Colon (tissue), 2 donors: ENCODE results near the gene INCA1.
"Not testable (repeated sequence)": the region's sequence is repeated elsewhere in the genome, so short reads cannot be mapped to it uniquely, and the experiment has no call there.

Experiments used
- FAIRE-seq: peaks from 2 replicates; lab custom pipeline; 2012; peaks lifted over from hg19 to GRCh38; lab: Jason Lieb, UNC
- donor health status: control.
- donor health status: control.

Gene INCA1

GRCh38 chr17:4997302-4998026 is at the start of gene INCA1, which contains the start of gene KIF1C:
Gene INCA1, minus strand, starts transcription at chr17:4997522. Its CDS starts 3,085 bp downstream, at chr17:4994437.
Gene KIF1C, plus strand, starts transcription at chr17:4997950. Its CDS starts 2,297 bp downstream, at chr17:5000247.
- no peak for FAIRE-seq

DNA sequence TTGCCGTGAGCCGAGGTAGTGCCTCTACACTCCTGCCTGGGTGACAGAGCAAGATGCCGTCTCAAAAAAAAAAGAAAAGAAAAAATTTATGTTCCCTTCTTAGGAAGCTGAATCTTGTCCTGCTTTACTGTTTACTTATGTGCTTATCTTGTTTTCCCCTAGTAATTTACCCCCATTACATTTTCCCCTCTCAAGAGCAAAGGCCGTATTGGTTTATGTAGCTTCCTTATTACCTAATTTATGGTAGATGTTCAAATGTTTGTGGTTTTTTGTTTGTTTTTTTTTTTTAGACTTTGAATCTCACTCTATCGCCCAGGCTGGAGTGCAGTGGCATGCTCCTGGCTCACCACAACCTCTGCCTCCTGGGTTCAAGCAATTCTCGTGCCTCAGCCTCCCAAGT is 48.2 kb upstream of the INCA1 start:
- no peak for FAIRE-seq

GRCh38 chr17:5044630-5045029 is 47.3 kb upstream of the INCA1 start:
- FAIRE-seq = no peak

DNA sequence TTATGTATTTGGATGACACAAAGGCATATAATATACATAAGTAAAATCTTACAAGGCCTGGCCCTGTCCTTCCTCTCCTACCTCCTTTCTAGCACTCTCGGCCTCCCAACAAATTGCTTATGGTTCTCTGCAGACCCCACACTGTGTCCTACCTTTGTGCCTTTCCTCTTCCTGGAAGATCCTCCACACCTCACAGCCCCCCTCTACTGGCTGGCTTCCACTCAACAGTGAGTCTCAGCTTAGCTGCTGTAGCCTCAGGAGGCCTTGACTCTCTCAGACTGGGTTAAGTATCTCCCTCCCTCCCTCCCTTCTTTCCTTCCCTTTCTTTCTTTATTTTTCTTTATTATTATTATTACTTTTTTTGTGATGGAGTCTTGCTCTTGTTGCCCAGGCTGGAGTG is 46.2 kb upstream of the INCA1 start:
- FAIRE-seq = no peak

- FAIRE-seq = no peak
Observed at GRCh38 chr17:5042157-5043022, 45.1 kb upstream of the INCA1 start.

DNA sequence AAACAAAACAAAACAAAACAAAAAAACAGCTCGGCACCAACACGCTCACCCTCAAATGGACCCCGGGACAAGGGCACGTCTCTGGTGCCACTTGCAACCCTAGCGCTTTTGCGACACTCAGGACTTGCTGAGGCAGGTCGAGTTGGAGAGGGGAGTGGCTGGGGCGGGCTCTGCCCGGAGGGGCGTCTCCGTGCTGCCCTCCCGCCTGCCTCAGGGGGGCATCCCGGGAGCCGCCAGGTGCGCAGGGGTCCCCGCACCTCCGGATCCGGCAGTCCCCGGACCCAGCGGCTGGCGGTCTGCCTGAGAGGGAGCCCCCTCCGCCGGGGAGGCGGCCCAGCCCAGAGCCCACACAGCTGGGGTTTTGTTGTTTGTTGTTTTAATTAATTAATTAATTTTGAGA is 38.0 kb upstream of the INCA1 start, which contains the start of gene SLC52A1:
Gene SLC52A1, minus strand, starts transcription at position 112 of the 400 bp plus-strand sequence. CDS start 820 bp downstream, outside the sequence.
- FAIRE-seq = no peak

DNA sequence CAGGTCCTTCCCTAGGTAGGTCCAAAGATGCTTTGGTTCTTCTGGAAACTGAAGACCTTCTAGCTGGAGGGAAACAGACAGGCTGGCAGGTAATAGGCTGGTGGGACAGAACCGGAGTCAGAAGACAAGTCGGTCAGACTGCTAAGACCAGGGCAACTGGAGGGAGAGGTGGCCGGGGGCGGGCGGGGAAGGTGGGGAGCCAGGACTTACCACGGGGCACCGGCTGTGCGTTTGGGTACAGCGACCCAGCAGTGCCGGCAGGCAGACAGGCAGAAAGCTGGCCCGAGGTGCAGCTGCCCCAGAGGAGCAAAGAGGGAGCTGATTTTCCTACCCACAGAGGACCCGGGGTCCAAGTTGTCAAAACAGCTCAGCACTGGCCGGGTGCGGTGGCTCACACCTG is 37.3 kb upstream of the INCA1 start:
- FAIRE-seq = no peak

- no peak for FAIRE-seq
Observed at GRCh38 chr17:5034063-5034462, 36.7 kb upstream of the INCA1 start.

GRCh38 chr17:5033352-5034015 is 36.2 kb upstream of the INCA1 start:
- FAIRE-seq = no peak

DNA sequence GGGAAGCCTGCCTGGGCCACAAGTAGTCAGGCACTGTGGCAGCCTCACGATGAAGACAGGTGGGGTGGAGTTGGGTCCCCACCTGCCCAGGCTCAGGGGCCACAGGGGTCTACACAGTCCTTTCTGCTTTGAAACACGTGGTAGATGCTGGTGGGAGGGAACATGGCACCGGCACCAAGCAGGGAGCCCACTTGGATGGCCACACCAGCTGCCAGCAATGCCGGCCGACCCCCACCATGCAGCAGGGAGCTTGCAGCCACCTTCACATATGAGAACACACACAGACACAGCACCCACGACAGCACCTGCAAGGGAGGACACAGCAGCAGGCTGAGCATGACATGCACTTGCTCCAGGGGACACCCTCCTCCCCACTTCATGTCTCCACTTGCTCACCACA is 35.5 kb upstream of the INCA1 start:
- FAIRE-seq = no peak

DNA sequence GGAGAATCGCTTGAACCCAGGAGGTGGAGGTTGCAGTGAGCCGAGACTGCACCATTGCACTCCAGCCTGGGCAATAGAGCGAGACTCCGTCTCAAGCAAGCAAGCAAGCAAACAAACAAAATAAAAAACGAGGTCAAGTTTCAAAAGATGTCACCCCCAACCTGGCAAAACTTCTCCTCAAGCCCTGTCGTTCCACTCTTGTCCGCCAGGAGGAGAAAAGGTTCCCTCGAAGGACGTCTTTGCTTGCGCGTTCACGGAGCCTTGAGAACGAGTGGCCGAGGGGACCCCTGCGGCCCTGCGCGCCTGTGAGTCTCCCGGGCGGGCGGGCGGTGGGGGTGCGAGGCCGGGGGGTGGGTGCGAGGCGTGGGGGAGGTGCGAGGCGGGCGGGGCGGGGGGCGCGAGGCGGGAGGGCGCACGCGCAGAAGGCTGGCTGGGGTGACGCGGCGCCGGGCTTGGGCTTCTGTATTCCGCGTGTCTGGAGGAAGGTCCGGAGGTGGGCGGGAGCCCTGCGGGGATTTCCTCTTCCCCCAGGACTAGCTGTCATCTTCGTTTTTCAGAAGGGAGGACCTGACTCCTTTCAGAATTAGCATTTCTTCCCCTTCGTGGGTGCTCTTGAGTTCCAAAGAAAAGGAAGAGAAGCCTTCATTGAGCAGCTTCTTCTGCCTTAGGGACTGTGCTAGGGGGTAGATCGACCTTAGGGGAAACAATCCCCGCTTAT is 34.2 kb upstream of the INCA1 start:
- no peak for FAIRE-seq

DNA sequence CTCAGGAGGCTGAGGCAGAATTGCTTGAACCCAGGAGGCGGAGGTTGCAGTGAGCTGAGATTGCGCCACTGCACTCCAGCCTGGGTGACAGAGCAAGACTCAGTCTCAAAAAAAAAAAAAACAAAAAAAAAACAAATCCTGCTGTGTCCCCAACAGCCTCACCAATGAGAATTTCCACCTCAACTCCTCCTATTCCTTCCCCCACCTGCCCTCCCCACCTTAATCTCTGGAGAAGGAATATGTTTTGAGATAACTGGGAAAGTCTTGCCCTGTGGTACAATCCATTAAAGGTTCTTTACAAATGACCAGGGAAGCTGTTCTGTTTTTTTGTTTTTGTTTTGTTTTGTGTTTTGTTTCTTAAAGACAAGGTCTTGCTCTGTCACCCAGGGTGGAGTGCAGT is 32.8 kb upstream of the INCA1 start:
- FAIRE-seq = not testable (repeated sequence)

DNA sequence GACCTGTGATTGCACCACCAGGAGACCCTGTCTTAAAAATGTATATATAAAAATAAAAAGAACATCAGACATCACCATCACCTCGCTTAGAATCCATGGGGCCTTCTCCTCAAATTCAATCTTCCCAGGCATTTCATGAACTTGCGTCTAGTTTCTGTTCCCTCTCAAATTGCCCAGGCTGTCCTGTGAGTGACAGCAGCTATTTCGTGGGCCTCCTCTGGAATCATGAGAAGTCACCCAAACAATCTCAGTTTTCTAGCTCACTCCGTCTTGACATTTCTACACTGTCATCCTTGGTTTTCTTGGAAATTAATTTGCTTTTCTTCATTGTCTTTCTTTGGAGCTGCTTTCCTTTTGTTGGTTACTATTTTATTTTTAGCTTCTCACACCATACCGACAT is 30.6 kb upstream of the INCA1 start:
- no peak for FAIRE-seq

DNA sequence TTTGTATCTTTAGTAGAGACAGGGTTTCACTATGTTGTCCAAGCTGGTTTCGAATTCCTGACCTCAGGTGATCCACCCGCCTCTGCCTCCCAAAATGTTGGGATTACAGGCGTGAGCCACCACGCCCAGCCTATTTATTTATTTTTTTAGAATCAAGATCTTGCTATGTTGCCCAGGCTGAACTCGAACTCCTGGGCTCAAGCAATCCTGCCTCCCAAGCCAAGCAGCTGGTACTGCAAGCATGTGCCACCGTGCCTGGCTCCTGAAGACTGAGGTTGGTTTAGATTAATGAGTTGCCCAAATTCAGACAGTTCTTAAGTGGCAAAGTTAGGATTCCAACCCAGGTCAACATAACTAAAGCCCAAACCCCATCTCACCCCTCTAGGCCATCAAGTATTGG is 30.0 kb upstream of the INCA1 start:
- no peak for FAIRE-seq

GRCh38 chr17:5024604-5025003 is 27.3 kb upstream of the INCA1 start:
- no peak for FAIRE-seq

DNA sequence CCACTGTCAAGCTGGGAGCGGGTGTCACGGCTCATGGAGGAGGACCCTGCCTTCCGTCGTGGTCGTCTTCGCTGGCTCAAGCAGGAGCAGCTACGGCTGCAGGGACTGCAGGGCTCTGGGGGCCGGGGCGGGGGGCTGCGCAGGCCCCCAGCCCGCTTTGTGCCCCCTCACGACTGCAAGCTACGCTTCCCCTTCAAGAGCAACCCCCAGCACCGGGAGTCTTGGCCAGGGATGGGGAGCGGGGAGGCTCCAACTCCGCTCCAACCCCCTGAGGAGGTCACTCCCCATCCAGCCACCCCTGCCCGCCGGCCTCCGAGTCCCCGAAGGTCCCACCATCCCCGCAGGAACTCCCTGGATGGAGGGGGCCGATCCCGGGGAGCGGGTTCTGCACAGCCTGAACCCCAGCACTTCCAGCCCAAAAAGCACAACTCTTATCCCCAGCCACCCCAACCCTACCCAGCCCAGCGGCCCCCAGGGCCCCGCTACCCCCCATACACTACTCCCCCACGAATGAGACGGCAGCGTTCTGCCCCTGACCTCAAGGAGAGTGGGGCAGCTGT is 26.3 kb upstream of the INCA1 start:
- no peak for FAIRE-seq

DNA sequence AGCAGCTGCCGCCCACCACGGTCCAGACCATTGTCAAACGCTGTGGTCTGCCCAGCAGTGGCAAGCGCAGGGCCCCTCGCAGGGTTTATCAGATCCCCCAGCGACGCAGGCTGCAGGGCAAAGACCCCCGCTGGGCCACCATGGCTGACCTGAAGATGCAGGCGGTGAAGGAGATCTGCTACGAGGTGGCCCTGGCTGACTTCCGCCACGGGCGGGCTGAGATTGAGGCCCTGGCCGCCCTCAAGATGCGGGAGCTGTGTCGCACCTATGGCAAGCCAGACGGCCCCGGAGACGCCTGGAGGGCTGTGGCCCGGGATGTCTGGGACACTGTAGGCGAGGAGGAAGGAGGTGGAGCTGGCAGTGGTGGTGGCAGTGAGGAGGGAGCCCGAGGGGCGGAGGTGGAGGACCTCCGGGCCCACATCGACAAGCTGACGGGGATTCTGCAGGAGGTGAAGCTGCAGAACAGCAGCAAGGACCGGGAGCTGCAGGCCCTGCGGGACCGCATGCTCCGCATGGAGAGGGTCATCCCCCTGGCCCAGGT is 24.9 kb upstream of the INCA1 start:
- FAIRE-seq = no peak

DNA sequence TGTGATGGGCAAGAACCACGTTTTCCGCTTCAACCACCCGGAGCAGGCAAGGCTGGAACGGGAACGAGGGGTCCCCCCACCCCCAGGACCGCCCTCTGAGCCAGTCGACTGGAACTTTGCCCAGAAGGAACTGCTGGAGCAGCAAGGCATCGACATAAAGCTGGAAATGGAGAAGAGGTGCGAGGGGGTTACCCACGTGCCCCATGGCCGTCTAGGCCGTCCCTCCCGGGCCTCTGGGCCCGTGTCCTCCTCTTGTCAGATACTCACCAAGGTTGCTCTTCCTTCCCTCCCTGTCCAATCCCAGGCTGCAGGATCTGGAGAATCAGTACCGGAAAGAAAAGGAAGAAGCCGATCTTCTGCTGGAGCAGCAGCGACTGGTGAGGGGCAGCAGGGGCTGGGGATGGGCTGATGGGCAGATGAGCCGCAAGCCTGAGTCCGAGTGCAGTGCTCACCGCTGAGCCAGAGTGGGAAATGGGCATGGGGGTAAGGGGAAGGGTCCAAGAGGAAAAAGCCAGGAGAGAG is 23.2 kb upstream of the INCA1 start:
- no peak for FAIRE-seq

- no peak for FAIRE-seq
Observed at GRCh38 chr17:5019475-5019956, 22.2 kb upstream of the INCA1 start.

- FAIRE-seq = no peak
Observed at GRCh38 chr17:5014357-5014756, 17.0 kb upstream of the INCA1 start.

DNA sequence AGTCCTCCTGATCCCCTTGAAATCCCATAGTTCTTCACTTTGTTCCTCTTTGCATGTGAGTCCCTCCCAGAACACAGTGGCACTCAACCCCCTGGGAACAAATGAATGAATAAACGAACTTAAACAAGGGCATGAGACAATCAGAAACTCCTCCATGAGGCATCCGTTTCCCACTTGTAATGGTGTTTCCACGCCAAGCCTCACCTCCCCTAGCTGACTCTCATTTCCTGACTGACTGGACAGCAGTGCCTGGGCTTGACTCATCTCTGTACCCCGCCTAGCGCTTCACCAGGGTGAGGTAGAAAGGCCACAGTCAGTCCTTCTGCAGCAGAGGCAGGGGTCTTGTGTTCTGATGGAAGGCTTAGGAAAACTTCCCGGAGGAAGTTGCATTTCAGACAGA is 14.6 kb upstream of the INCA1 start:
- no peak for FAIRE-seq
